ENCODE data around the gene SORCS2. TPM values are rescaled to one million over a fixed set of nuclear protein-coding genes. Genes with fewer than 3 reads are reported as not detected.

SORCS2 gene
- total RNA-seq, 2 donors from 2014 or later = not detected

DNA sequence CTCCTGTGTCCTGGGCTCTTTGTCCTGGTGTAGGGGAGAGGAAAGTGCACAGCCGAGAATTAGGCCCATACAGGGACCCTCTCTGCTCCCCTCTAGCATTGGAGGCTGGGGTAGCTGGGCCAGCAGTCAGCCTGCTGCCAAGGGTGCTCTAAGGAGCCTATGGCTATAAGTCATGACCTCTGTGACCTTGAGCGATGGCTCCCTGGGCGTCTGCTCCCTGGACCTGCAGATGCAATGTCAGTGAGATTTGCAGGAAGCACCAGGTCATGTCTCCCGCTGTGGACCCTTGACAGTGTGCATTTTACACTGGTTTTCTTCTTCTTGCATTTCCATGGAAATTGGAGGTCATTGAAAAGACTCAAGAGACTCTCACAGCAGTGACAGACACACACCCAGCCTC, 476.5 kb downstream of the SORCS2 start:
- H3K27ac Mint-ChIP-seq = no peak overlapping the region
- H3K9me3 ChIP-seq (ENCODE audit: control insufficient read depth, low read length, poor library complexity, severe bottlenecking) = no peaks in the 10 kb centered on the region
- peaks cover 3% of the 10 kb centered on the region for H3K4me1 Mint-ChIP-seq
- H3K4me3 Mint-ChIP-seq = no peak overlapping the region
- H3K27me3 Mint-ChIP-seq = peaks cover 16% of the 10 kb centered on the region
- no peaks in the 10 kb centered on the region for H3K36me3 Mint-ChIP-seq (ENCODE audit: low read depth)
- DNase-seq = no peak
- no peak for ATAC-seq

- peaks cover 6% of the 10 kb centered on the region for H3K4me1 Mint-ChIP-seq
- H3K36me3 Mint-ChIP-seq (ENCODE audit: low read depth) = no peaks in the 10 kb centered on the region
- peaks cover 11% of the 10 kb centered on the region for H3K27me3 Mint-ChIP-seq
- DNase-seq (no peak), ATAC-seq (no peak)
- H3K9me3 ChIP-seq (ENCODE audit: control insufficient read depth, low read length, poor library complexity, severe bottlenecking) = no peaks in the 10 kb centered on the region
- no peak overlapping the region for H3K4me3 Mint-ChIP-seq
- no peak overlapping the region for H3K27ac Mint-ChIP-seq
Measured at GRCh38 chr4:7672601-7673000, 480.3 kb downstream of the SORCS2 start.

- Mint-ChIP-seq H3K27ac (no peak overlapping the region), H3K4me3 (no peak overlapping the region), H3K36me3 (ENCODE audit: low read depth) (no peaks in the 10 kb centered on the region), H3K4me1 (peaks cover 6% of the 10 kb centered on the region), H3K27me3 (peaks cover 16% of the 10 kb centered on the region)
- DNase-seq = no peak
- ATAC-seq = no peak
- H3K9me3 ChIP-seq (ENCODE audit: control insufficient read depth, low read length, poor library complexity, severe bottlenecking) = no peaks in the 10 kb centered on the region
Measured at GRCh38 chr4:7673121-7673520, 480.8 kb downstream of the SORCS2 start.

DNA sequence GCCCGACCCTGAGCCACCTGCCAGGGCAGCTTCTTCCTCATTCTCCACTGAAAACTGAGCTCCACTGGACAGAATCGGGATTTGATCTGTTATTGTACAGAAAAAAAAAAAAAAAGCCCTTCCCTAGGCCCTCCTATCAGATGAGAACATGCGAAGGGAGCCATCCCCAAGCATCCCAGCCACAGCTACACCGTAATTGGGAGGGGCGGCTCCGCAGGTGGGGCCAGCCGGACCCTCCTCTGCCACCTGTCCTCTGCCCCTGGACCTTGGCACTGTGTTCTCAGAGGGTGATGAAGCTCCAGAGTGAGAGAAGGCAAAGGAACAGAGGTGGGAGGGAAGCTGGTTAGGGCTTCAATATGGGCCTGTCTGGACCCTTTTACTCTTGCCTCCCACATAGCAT, 482.4 kb downstream of the SORCS2 start:
- Mint-ChIP-seq H3K36me3 (ENCODE audit: low read depth) (no peaks in the 10 kb centered on the region), H3K4me3 (no peak overlapping the region), H3K4me1 (peaks cover 6% of the 10 kb centered on the region), H3K27me3 (peaks cover 16% of the 10 kb centered on the region), H3K27ac (no peak overlapping the region)
- DNase-seq (no peak), ATAC-seq (no peak)
- no peaks in the 10 kb centered on the region for H3K9me3 ChIP-seq (ENCODE audit: control insufficient read depth, low read length, poor library complexity, severe bottlenecking)

- Mint-ChIP-seq H3K27me3 (peaks cover 16% of the 10 kb centered on the region), H3K4me3 (no peak overlapping the region), H3K36me3 (ENCODE audit: low read depth) (no peaks in the 10 kb centered on the region), H3K4me1 (peaks cover 6% of the 10 kb centered on the region), H3K27ac (no peak overlapping the region)
- ATAC-seq (no peak), DNase-seq (no peak)
- no peaks in the 10 kb centered on the region for H3K9me3 ChIP-seq (ENCODE audit: control insufficient read depth, low read length, poor library complexity, severe bottlenecking)
Measured at GRCh38 chr4:7675136-7675535, 482.8 kb downstream of the SORCS2 start.

DNA sequence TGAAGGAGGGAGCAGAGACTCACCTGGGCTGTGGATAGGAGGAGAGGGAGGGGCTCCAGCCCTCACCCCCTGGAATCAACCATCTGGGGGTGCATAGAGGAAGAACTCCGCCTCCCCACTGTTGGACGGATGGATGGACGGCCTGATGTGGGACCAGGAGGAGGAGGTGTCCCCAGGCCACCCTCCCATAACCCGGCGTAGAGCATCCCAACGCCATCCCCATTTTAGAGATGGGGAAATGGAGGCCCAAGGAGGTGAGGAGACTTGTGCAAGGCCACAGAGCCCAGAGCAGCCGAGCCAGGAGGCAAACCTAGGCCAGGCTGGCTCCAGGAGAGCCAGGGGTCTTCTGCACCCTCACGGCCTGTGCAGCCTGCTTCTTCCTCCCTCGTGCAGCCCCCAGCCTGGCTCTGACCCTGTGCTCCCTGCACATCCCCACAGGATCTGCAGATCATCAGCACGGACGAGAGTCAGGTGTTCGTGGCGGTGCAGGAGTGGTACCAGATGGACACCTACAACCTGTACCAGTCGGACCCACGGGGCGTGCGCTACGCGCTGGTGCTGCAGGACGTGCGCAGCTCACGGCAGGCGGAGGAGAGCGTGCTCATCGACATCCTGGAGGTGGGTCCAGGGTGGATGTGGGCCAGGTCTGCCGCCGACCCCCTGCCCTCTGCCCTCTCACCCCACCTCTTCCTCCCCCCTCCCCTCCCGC, 483.4 kb downstream of the SORCS2 start:
- no peak for ATAC-seq
- DNase-seq = no peak

DNA sequence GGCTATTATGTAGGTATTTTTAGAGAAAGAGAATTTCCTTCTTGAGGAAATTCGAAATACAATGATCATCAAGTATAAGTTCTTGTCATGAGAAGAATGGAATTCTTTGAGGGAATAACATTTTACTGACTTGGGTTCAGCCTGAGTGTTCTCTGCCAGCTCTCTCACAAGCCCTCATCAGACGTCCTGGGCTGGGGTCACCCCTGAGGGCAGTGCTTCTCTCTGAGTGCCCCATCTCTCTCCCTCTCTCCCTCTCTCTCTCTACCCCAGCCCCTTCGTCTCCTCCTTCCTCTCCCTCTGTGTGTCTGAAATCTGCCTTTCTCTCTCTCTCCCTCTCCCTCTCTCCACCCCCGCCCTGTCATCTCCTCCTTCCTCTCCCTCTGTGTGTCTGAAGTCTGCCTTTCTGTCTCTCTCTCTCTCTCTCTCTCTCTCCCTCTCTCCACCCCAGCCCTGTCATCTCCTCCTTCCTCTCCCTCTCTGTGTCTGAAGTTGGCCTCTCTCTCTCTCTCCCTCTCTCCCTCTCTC, 484.1 kb downstream of the SORCS2 start:
- no peaks in the 10 kb centered on the region for H3K36me3 Mint-ChIP-seq (ENCODE audit: low read depth)
- ATAC-seq (no peak), DNase-seq (no peak)
- H3K27me3 Mint-ChIP-seq = peaks cover 16% of the 10 kb centered on the region
- no peaks in the 10 kb centered on the region for H3K9me3 ChIP-seq (ENCODE audit: control insufficient read depth, low read length, poor library complexity, severe bottlenecking)
- H3K27ac Mint-ChIP-seq = no peak overlapping the region
- no peak overlapping the region for H3K4me3 Mint-ChIP-seq
- H3K4me1 Mint-ChIP-seq = peaks cover 6% of the 10 kb centered on the region

More for the DNA sequence above, 483.4 kb downstream of the SORCS2 start:
- H3K27ac Mint-ChIP-seq = no peak overlapping the region
- no peaks in the 10 kb centered on the region for H3K9me3 ChIP-seq (ENCODE audit: control insufficient read depth, low read length, poor library complexity, severe bottlenecking)
- H3K4me1 Mint-ChIP-seq = peaks cover 6% of the 10 kb centered on the region
- peaks cover 16% of the 10 kb centered on the region for H3K27me3 Mint-ChIP-seq
- H3K4me3 Mint-ChIP-seq = no peak overlapping the region
- no peaks in the 10 kb centered on the region for H3K36me3 Mint-ChIP-seq (ENCODE audit: low read depth)

DNA sequence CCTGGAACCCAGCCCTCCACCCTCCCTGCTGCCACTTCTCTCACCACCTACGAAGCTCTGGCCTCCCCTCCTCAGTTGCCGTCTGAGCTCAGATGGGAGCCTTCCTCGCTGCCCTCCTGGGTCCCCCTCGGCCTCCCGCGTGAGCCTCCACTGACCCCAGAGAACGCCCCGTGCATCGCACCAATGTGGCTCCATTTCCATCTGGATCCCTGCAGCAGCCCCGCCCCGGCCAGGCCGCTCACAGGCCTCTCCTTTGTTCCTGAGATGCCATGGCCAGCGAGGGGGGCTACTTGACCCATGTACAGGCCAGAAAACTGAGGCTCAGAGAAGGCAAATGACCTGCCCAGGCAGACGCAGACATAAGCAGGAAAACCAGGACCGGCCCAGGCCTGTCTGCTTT, 484.7 kb downstream of the SORCS2 start:
- no peaks in the 10 kb centered on the region for H3K9me3 ChIP-seq (ENCODE audit: control insufficient read depth, low read length, poor library complexity, severe bottlenecking)
- H3K4me1 Mint-ChIP-seq = peaks cover 6% of the 10 kb centered on the region
- ATAC-seq (no peak), DNase-seq (no peak)
- peaks cover 16% of the 10 kb centered on the region for H3K27me3 Mint-ChIP-seq
- no peaks in the 10 kb centered on the region for H3K36me3 Mint-ChIP-seq (ENCODE audit: low read depth)
- no peak overlapping the region for H3K4me3 Mint-ChIP-seq
- no peak overlapping the region for H3K27ac Mint-ChIP-seq

GRCh38 chr4:7677799-7678301, 485.5 kb downstream of the SORCS2 start:
- H3K9me3 ChIP-seq (ENCODE audit: control insufficient read depth, low read length, poor library complexity, severe bottlenecking) = no peaks in the 10 kb centered on the region
- DNase-seq (no peak), ATAC-seq (no peak)
- H3K27me3 Mint-ChIP-seq = peaks cover 12% of the 10 kb centered on the region
- no peak overlapping the region for H3K27ac Mint-ChIP-seq
- no peak overlapping the region for H3K4me3 Mint-ChIP-seq
- peaks cover 6% of the 10 kb centered on the region for H3K4me1 Mint-ChIP-seq
- H3K36me3 Mint-ChIP-seq (ENCODE audit: low read depth) = no peaks in the 10 kb centered on the region

DNA sequence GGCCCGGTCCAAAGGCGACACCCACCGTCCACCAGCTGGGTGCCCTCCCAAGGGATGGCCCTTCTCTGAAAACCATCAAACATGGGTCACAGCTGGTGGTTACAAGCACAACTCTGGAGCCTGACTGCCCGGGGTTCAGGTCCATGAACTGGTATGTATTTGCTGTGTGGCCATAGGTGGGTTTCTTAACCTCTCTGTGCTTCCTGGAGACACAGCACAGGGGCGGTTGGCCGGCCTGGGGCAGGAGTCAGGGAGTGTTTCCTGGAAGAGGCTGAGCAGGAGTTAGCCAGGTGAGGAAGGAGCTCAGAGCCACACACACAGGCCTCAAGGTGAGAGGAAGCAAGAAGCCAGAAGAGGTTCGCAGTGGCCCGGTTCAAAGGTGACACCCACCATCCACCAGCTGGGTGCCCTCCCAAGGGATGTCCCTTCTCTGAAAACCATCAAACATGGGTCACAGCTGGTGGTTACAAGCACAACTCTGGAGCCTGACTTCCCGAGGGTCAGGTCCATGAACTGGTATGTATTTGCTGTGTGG, 486.0 kb downstream of the SORCS2 start:
- Mint-ChIP-seq H3K36me3 (ENCODE audit: low read depth) (no peaks in the 10 kb centered on the region), H3K4me1 (peaks cover 6% of the 10 kb centered on the region), H3K27ac (no peak overlapping the region), H3K4me3 (no peak overlapping the region), H3K27me3 (peaks cover 7% of the 10 kb centered on the region)
- DNase-seq = no peak
- no peak for ATAC-seq
- H3K9me3 ChIP-seq (ENCODE audit: control insufficient read depth, low read length, poor library complexity, severe bottlenecking) = no peaks in the 10 kb centered on the region

- Mint-ChIP-seq H3K27ac (no peak overlapping the region), H3K36me3 (ENCODE audit: low read depth) (no peaks in the 10 kb centered on the region), H3K4me1 (peaks cover 6% of the 10 kb centered on the region), H3K4me3 (no peak overlapping the region), H3K27me3 (peaks cover 6% of the 10 kb centered on the region)
- DNase-seq (no peak), ATAC-seq (no peak)
- no peaks in the 10 kb centered on the region for H3K9me3 ChIP-seq (ENCODE audit: control insufficient read depth, low read length, poor library complexity, severe bottlenecking)
Measured at GRCh38 chr4:7679406-7680040, 487.2 kb downstream of the SORCS2 start.

- Mint-ChIP-seq H3K4me1 (peaks cover 6% of the 10 kb centered on the region), H3K27me3 (peaks cover 6% of the 10 kb centered on the region), H3K36me3 (ENCODE audit: low read depth) (no peaks in the 10 kb centered on the region), H3K27ac (no peak overlapping the region), H3K4me3 (no peak overlapping the region)
- ATAC-seq (no peak), DNase-seq (no peak)
- no peaks in the 10 kb centered on the region for H3K9me3 ChIP-seq (ENCODE audit: control insufficient read depth, low read length, poor library complexity, severe bottlenecking)
Measured at GRCh38 chr4:7680106-7680505, 487.8 kb downstream of the SORCS2 start.

GRCh38 chr4:7680731-7681130, 488.4 kb downstream of the SORCS2 start:
- no peak overlapping the region for H3K27ac Mint-ChIP-seq
- peaks cover 6% of the 10 kb centered on the region for H3K27me3 Mint-ChIP-seq
- H3K9me3 ChIP-seq (ENCODE audit: control insufficient read depth, low read length, poor library complexity, severe bottlenecking) = no peaks in the 10 kb centered on the region
- DNase-seq = no peak
- H3K36me3 Mint-ChIP-seq (ENCODE audit: low read depth) = no peaks in the 10 kb centered on the region
- no peak for ATAC-seq
- no peak overlapping the region for H3K4me3 Mint-ChIP-seq
- H3K4me1 Mint-ChIP-seq = peaks cover 6% of the 10 kb centered on the region

All from T-helper 17 cell (primary cell).